ENCODE results near the gene LIN9.

- TF ChIP-seq CTCF (IDR thresholded peaks at IDR 0.05; ENCODE audit: control extremely low read depth in 1 of 3, insufficient read depth in 1 of 3, low read depth in 1 of 3, low read length in 3 of 3) (no peak), RAD21 (IDR thresholded peaks at IDR 0.05 in 1 of 2, conservative IDR thresholded peaks at IDR 0.05 in 1 of 2; ENCODE audit: low read depth in 2 of 2, low read length in 2 of 2) (no peak), MAFK (IDR thresholded peaks at IDR 0.05; ENCODE audit: low read depth, low read length) (no peak), CHD7 (IDR thresholded peaks at IDR 0.05; ENCODE audit: insufficient replicate concordance, low read length) (no peak), EZH2 (IDR thresholded peaks at IDR 0.05; ENCODE audit: low read depth, low read length, severe bottlenecking) (no peak), SIX5 (IDR thresholded peaks at IDR 0.05; ENCODE audit: low read depth, low read length) (no peak), ASH2L (IDR thresholded peaks at IDR 0.05; ENCODE audit: low read length) (no peak), ATF3 (IDR thresholded peaks at IDR 0.05; ENCODE audit: insufficient read depth, low read depth, low read length) (no peak), RBBP5 (IDR thresholded peaks at IDR 0.05; ENCODE audit: borderline replicate concordance, low read depth, low read length) (no peak), POLR2AphosphoS5 (IDR thresholded peaks at IDR 0.05; ENCODE audit: low read depth, low read length) (no peak), JUN (IDR thresholded peaks at IDR 0.05; ENCODE audit: low read depth, low read length) (no peak), EGR1 (IDR thresholded peaks at IDR 0.05; ENCODE audit: borderline replicate concordance, low read depth, low read length) (no peak), SIN3A (conservative IDR thresholded peaks at IDR 0.05 in 1 of 2, IDR thresholded peaks at IDR 0.05 in 1 of 2; ENCODE audit: low read depth in 1 of 2, low read length in 2 of 2) (no peak)
Measured at GRCh38 chr1:226276987-226277386, 32.0 kb downstream of the LIN9 start.

Measured in H1 (cell line).